Non-pigmented ciliary epithelial cell (primary cell): ENCODE measurements around the gene KIAA0232.

Experiments used
- DNase-seq: peaks from one replicate; pipeline ENCODE4 v3.0.0-alpha.2; 2010; ENCODE audit warnings: low read depth

KIAA0232 gene

GRCh38 chr4:6920171-6920570 is 137.6 kb downstream of the KIAA0232 start:
- no peak for DNase-seq

- DNase-seq, result no peak
Observed at GRCh38 chr4:6923507-6923906, 141.0 kb downstream of the KIAA0232 start.

- no peak for DNase-seq
Observed at GRCh38 chr4:6924361-6924779, 141.8 kb downstream of the KIAA0232 start.

DNA sequence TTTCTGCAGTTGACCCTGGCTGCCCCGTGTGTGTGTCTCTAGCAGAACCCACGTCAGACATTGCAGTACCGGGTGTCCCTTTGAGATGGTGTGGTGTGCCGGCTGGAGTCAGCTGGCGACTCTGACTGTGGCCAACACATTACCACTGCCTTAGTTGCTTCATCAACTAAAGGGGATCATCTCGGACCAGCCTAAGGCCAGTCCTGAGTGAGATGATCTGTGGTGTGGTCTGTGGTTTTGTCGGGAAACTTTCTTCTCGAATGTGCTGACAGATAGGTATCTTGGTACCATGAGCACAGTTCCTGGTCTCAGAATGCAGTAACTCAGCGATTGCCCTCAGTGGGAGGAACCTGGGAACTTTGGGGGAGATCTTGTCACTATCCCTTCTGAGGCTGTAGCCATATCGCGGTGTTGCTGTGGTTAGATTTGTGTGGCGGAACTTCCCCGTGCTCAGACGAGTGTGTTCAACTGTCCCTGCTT is 142.9 kb downstream of the KIAA0232 start:
- no peak for DNase-seq

GRCh38 chr4:6926081-6926480 is 143.6 kb downstream of the KIAA0232 start:
- DNase-seq, result no peak

DNA sequence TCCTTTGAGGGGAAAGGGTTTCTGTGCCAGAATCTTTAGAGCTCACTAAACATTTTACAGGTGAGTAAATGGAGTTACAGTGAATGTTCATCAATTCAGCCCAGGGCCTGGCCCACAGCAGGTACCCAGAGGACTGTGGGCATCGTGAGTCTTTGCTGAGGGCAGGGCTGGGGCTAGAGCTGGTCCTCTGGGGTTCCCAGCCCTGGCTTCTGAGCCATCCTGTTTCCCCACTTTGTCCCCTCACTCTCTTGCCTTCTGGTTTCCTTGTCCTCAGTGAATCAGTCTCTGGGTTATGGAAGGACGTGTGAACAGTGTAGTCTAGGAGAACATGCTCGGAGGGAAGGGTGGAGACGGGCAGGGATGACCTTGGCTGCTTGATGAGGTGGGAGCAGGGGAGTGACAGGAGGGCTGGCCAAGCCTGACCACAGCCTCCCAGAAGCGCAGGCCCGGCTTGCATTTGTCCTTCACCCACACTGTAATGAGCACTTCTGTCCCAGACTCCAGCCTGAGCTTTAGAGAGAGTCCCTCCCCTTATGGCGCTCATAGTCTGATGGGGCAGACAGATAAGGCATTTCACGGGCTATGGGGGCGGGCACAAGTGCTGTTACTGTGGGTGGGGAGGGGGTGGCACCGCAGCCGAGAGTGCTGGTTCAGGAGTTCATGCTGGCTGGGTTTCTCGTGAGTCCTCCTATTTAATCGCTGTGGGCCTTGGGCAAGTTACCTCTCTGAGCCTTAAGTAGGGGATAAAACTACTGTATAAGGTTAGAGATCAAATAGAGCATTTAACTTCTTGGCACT is 144.4 kb downstream of the KIAA0232 start:
- DNase-seq, result no peak

DNA sequence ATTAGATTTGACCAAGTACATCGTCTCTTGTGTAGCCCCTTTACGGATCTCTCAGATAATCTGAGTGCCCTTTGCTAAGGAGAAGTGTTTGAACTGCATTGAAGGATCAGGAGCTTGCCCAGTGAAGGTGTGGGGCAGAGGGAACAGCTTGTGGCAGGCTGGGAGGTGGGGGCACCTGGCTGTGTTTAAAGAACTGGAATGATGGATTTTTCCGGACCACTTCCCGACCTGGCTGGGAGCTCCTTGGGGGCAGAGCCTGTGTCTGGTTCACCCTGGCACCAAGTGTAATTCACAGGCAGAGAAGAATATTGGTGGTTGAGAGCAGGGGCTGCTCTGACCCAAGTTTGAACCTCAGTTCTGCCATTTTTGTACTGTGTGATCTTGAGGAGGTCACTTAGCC is 145.6 kb downstream of the KIAA0232 start:
- DNase-seq, result no peak

- DNase-seq, result no peak
Observed at GRCh38 chr4:6929339-6929811, 146.8 kb downstream of the KIAA0232 start.

DNA sequence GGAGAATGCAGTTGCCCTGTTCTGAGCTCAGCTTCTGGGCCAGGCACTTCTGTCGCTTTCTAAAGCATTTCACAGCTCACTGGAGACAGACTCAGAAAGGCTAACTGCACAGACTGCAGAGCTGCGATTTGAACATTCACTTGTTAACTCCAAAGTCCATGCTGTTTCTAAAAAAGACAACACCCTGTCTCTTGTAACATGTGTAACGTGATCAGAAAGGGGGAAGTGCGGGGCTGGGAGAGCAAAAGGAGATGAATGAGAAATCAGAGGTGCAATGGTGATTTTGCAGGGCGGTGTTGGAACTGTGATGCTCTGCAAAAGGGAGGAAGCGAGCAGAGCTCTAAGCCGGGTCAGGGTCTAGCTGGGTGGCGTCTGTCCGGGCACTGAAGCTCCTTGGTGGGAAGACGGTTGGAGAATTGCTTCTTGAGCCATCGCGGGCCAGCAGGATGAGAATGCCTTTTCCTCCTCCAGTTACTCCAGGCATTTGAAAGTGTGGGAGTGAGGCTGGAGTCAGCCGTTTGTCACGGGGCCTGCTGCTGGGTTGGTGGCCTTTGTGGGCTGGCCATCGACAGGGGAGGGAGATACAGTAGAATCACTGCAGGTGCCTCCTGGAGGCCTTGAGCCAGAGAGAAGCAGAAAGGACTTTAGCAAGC is 147.4 kb downstream of the KIAA0232 start:
- no peak for DNase-seq

DNA sequence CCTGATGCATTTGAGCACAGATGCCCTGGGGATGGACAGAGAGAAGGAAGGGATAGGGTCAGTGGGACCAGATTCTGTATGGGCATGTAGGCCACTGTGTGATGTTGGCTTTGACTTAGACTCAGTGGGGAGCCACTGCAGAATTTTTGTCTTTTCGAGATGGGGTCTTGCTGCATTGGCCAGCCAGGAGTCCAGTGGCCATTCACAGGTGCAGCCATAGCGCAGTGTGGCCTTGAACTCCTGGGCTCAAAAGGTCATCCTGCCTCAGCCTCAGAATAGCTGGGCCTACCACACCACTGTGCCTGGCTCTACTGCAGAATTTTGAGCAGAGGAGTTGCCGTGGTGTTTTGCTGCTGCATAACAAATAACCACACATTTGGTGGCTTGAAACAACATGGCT is 149.9 kb downstream of the KIAA0232 start:
- DNase-seq, result no peak

- no peak for DNase-seq
Observed at GRCh38 chr4:6932918-6933317, 150.4 kb downstream of the KIAA0232 start.
